SKM-1 (cell line): Measurements from ENCODE around the gene MMD2.

Experiments
- DNase-seq: peaks from one replicate; lab custom pipeline; 2025; ENCODE audit not compliant: unreplicated experiment; lab: John Stamatoyannopoulos, UW

Gene MMD2

GRCh38 chr7:4959306-4959705 is 319 bp upstream of the MMD2 start:
- DNase-seq, result no peak

DNA sequence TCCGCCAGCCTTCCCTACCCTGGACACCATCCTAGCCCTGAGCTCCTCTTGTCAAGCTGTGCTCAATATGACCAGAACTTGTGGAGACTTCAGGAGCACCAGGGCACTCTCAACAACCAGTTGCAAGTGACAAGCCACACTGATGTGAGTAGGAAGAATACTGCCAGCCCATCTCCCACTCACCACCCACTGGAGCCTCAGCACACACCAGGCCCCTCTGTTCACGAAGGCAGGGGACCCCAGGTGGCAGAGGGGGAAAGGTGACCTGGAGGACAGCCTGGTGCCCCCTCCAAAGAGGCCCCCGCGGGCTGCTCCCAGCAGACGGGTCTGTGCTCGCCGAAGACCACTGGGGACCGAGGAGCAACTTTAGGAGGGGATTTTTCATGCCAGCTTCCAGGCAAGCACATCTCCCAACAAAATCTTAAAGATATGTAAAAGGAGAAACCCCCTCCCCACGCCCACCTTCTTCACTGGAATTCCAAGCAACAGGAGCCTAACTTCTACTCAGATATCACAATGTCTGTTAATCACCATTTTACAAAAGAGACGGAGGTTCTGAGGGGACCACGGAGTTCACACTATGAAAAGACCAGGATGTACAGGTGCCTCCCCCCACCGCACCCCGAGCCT is 1.0 kb downstream of the MMD2 start:
- no peak for DNase-seq

GRCh38 chr7:4951903-4952636 is 6.9 kb downstream of the MMD2 start:
- DNase-seq, result no peak

DNA sequence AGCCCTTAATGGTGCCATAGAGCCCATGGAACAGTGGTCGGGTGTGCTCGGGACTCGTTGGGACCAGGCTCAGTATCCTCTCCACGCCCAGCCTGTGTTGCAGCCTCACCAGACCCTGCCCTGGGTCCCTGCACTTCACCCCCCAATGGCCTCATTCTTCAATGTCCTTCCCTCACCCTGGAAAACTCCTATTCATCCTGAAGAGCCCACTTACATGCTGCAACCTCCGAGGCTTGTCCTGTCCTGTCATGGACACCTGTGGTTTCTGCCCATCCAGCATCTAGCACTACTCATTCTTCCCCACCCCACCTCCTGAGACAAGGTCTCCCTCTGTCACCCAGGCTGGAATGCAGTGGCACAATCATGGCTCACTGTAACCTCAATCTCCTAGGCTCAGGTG is 7.7 kb downstream of the MMD2 start:
- no peak for DNase-seq

GRCh38 chr7:4948402-4948801 is 10.6 kb downstream of the MMD2 start:
- no peak for DNase-seq

DNA sequence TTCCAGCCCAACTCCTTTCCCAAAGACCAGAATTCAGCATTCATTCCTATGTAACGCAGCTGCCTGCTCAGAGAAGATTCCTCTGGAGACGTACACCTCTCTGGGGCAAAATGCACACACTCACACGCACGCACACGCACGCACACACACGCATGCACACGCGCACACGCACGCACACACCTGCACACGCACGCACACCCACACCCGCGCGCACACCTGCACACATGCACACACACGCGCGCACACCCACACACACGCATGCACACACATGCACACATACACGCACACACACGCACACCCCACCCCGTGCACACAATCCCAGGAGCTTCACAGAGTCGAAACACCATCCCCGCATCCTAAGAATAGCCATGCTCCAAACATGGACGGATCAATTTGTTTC is 13.0 kb downstream of the MMD2 start:
- no peak for DNase-seq

- no peak for DNase-seq
These were observed 14.0 kb downstream of the MMD2 start for GRCh38 chr7:4944939-4945338.

DNA sequence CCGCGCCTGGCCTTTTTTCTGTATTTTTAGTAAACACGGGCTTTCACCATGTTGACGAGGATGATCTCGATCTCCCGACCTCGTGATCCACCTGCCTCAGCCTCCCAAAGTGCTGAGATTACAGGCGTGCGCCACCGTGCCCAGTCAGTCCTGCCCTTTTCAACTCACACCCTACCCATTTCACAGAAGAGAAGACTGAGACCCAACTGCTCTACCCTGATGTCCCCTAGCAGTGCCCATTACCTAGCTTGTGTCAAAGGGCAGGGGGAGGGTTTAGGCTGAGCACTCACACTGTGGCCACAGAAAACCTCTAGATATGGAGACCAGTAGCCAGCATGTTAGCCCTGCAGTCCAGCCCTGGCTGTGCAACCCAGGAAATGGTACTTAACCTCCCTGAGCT is 15.7 kb downstream of the MMD2 start:
- DNase-seq, result no peak

- no peak for DNase-seq
These were observed 18.8 kb downstream of the MMD2 start for GRCh38 chr7:4939971-4940728.

- DNase-seq, result no peak
These were observed 21.6 kb downstream of the MMD2 start for GRCh38 chr7:4937411-4937810.

DNA sequence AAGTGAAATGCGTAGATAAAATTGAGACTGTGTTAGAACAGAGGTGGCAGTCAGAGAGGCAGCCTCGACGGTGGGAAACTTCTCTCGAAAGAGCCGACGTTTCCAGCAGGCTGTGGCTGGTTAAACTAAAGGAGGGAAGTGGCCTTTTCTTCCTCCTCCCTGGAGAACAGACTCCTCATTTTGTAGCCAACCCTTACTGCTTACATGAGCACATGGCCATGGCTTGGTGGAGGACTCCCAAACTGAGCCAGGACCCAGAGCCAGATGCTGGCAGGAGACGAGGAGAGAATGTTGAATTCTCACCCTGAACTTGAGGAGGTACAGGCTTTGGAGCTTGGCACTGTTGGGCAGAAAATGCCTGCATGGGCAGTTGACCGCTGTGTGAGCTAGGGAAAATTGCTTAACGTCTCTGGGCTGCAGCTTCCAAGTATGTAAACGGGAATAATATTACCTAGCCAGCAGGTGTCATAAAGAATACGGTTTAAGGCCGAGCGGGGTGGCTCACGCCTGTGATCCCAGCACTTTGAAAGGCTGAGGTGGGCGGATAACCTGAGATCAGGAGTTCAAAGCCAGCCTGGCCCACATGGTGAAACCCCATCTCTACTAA is 24.5 kb downstream of the MMD2 start:
- no peak for DNase-seq

DNA sequence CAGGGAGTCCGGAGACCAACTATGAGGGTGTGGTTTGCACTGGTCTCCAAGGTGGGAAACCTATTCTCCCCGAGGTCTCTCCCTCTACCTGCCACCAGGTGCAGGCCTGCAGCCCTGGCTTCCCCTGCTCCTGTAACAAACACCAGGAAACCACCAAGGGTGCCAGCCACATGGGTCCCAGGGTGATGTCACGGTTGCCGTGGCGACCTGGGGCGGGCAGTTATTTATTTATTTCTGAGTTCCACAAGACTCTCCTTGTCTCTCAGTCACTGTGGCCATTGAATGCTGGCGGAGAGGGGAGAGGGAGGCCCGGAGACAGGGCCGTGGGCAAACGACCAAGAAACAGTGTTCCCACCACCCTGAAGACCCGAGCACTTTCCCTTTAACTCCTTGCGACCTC is 27.0 kb downstream of the MMD2 start:
- no peak for DNase-seq

DNA sequence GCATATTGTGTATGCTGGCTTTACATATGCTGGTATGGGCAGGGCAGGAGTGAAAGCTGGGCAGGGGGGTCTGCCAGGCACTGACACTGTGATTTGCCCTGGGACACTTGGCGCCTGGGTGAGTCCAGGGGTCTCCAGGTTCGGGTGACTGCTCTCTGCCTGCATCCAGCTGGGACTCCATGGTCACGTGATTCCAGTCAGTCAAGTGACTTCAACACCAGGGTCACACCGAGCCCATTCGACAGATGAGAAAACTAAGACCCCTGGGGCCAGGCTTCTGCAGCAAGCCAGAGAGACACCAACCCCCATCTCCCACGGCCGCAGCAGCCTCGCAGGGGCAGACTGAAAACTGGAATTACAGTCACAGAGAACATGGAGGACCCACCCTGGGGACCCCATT is 30.0 kb downstream of the MMD2 start:
- DNase-seq, result no peak

DNA sequence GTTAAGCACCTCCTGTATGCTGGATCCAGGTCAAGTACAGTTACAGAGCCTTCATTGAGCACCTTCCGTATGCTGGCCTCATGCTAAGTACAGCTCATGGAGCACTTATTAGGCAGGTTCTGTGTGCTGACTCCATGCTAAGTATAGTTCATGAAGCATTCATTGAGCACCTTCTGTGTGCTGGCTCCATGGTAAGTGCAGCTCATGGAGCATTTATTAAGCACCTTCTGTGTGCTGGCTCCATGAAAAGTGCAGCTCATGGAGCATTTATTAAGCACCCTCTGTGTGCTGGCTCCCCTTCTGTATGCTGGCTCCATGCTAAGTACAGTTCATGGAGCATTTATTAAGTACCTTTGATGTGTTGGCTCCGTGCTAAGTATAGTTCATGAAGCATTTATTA is 30.5 kb downstream of the MMD2 start:
- DNase-seq, result no peak

DNA sequence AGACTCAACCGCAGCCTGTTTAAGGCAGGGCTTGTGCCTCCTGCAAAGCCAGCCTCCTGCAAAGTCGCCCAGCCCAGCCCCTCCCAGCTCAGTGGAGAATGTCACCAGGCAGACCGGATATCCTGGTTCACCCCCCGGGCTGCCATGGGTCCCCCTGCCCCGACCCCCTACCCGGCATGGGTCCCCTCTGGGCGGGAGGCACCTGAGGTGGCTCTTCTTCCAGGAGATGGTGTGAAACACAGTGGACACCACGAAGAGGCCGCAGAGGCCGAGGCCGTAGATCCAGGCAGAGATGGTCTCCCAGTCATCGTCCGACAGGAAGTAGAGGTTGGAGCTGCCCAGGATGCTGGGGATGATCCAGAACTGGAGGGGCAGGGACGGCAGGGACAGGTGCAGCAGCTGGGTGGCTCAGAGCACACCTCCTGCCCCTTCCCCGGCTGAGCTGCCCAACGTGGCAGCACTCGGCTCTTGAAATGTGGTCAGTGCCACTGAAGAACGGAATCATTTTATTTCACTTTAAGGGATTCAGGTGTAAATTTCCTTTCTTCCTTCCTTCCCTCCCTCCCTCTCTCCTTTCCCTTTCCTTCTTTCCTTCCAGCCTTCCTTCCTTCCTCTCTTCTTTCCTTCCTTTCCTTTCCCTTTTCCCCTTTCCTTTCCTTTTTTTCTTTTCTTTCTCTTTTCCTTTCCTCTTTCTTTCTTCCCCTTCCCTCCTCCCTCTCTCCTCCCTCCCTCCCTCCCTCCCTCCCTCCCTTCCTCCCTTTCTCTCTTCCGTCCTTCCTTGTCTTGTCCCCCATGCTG is 38.8 kb downstream of the MMD2 start:
- no peak for DNase-seq

GRCh38 chr7:4916113-4916512 is 42.9 kb downstream of the MMD2 start:
- DNase-seq, result no peak

- no peak for DNase-seq
These were observed 47.7 kb downstream of the MMD2 start for GRCh38 chr7:4911111-4911828.

GRCh38 chr7:4906682-4907081 is 52.3 kb downstream of the MMD2 start:
- no peak for DNase-seq

GRCh38 chr7:4905171-4905570 is 53.8 kb downstream of the MMD2 start:
- DNase-seq, result no peak

DNA sequence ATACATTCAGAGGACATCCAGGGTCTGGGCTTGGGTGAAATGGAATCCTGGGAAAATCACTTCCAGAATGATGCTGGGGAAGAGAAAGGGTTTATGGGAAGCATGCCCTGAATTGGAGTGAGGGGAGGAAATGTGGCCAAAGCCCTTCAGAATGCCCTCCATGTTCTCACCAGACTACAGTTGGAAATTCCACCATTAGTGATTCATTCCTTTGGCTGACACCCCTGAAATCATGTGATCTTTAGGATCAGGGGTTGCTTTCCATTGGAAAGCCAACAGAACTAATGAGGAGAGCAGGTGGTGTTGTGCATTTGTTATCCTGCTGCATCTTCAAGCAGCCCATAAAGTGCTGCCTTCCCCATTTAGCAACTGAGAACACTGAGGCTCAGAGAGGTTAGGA is 54.6 kb downstream of the MMD2 start:
- no peak for DNase-seq
